ENCODE data around the gene VRK1.

The VRK1 gene

GRCh38 chr14:96922986-96923385 is 125.8 kb downstream of the VRK1 start:
- no peak for DNase-seq (ENCODE audit: low read depth)

- no peak for DNase-seq (ENCODE audit: low read depth)
These were observed 128.2 kb downstream of the VRK1 start for GRCh38 chr14:96925422-96925821.

- DNase-seq (ENCODE audit: low read depth) = no peak
These were observed 128.8 kb downstream of the VRK1 start for GRCh38 chr14:96926001-96926400.

GRCh38 chr14:96928779-96929380 is 131.7 kb downstream of the VRK1 start:
- DNase-seq (ENCODE audit: low read depth) = no peak

- DNase-seq (ENCODE audit: low read depth) = no peak
These were observed 132.8 kb downstream of the VRK1 start for GRCh38 chr14:96929950-96930349.

- DNase-seq (ENCODE audit: low read depth) = no peak
These were observed 133.3 kb downstream of the VRK1 start for GRCh38 chr14:96930526-96930925.

All from stimulated activated CD8-positive, alpha-beta memory T cell treated with anti-CD3 and anti-CD28 coated beads, Interleukin-15, amount 100 ng/mL, for 24 hours (primary cell).